CD14-positive monocyte (primary cell): Measurements from ENCODE around the gene UBR7. TPM values are rescaled to one million over a fixed set of nuclear protein-coding genes. Genes with fewer than 3 reads are reported as not detected.

Source experiments
- DNase-seq, 3 donors: peaks; one replicate each; pipeline ENCODE4 v3.0.0-alpha.2; 2011 to 2022
- H2AFZ ChIP-seq: 2 replicates; pipeline ENCODE4 v1.6.0; 2012; ENCODE audit warnings: mild to moderate bottlenecking, low read depth, low read length, inconsistent platforms; ENCODE audit not compliant: insufficient read depth, poor library complexity, severe bottlenecking
- H3K27ac ChIP-seq, 2 donors: 1 replicate in 1 of 2; 2 replicates in 1 of 2; pipeline ENCODE4 v1.5.1; 2012 to 2013; ENCODE audit warnings: low read length in 2 of 2, control low read depth in 1 of 2, inconsistent platforms in 1 of 2, low read depth in 1 of 2, mild to moderate bottlenecking in 1 of 2
- H3K27me3 ChIP-seq, 2 donors: one replicate each; pipeline versions ENCODE4 v1.6.0 to v1.6.1; 2011 to 2013; ENCODE audit warnings: low read length in 2 of 2; ENCODE audit not compliant: control insufficient read depth in 2 of 2, insufficient read depth in 2 of 2
- H3K36me3 ChIP-seq, 2 donors: replicated peaks in 1 of 2; 1 replicate in 1 of 2; 2 replicates in 1 of 2; pipeline versions ENCODE4 v1.5.1 to v1.6.1; 2012 to 2013; ENCODE audit warnings: low read length in 2 of 2, control low read depth in 1 of 2, inconsistent platforms in 1 of 2, mild to moderate bottlenecking in 1 of 2; ENCODE audit not compliant: insufficient read depth in 2 of 2, control insufficient read depth in 1 of 2
- H3K4me1 ChIP-seq, 2 donors: 1 replicate in 1 of 2; 2 replicates in 1 of 2; pipeline versions ENCODE4 v1.5.1 to v1.6.1; 2012 to 2013; ENCODE audit warnings: low read length in 2 of 2, control low read depth in 1 of 2, inconsistent platforms in 1 of 2, mild to moderate bottlenecking in 1 of 2, moderate library complexity in 1 of 2; ENCODE audit not compliant: insufficient read depth in 2 of 2, control insufficient read depth in 1 of 2
- H3K4me2 ChIP-seq: replicated peaks from 2 replicates; pipeline ENCODE3; 2012; ENCODE audit warnings: low read length, moderate library complexity, mild to moderate bottlenecking; ENCODE audit not compliant: poor library complexity, severe bottlenecking; ENCODE audit errors: extremely low read depth
- H3K4me3 ChIP-seq, 3 experiments: fragments of 200-600 bp in 1 of 3; sonication (generic) in 1 of 3; replicated peaks in 1 of 3; 1 replicate in 2 of 3; 2 replicates in 1 of 3; pipeline ENCODE4 v1.5.1; 2011 to 2013; ENCODE audit warnings: low read length in 3 of 3, mild to moderate bottlenecking in 3 of 3, control low read depth in 2 of 3, low read depth in 2 of 3, inconsistent platforms in 1 of 3, moderate library complexity in 1 of 3
- H3K79me2 ChIP-seq: 2 replicates; pipeline ENCODE4 v1.6.0; 2012; ENCODE audit warnings: mild to moderate bottlenecking, control low read depth, inconsistent platforms, low read length, moderate library complexity; ENCODE audit not compliant: insufficient read depth
- H3K9ac ChIP-seq: 2 replicates; pipeline ENCODE4 v1.6.0; 2017; ENCODE audit warnings: low read length, mild to moderate bottlenecking; ENCODE audit not compliant: insufficient read depth, poor library complexity, severe bottlenecking
- H3K9me3 ChIP-seq, 2 donors: replicated peaks in 1 of 2; 1 replicate in 1 of 2; 2 replicates in 1 of 2; pipeline versions ENCODE4 v1.5.1 to v1.6.1; 2012 to 2013; ENCODE audit warnings: low read length in 2 of 2, control low read depth in 1 of 2; ENCODE audit not compliant: control insufficient read depth in 1 of 2, insufficient read depth in 1 of 2
- H4K20me1 ChIP-seq: 2 replicates; pipeline ENCODE4 v1.6.0; 2012; ENCODE audit warnings: mild to moderate bottlenecking, low read length, control low read depth, moderate library complexity; ENCODE audit not compliant: insufficient read depth
- H3K27ac Mint-ChIP-seq, 7 donors: one replicate each; pipeline ENCODE4 v1.8.0; 2020; ENCODE audit warnings: mild to moderate bottlenecking in 7 of 7, mixed read lengths in 7 of 7, moderate library complexity in 6 of 7, inconsistent platforms in 2 of 7
- H3K27me3 Mint-ChIP-seq, 3 donors: one replicate each; pipeline ENCODE4 v1.8.0; 2021 to 2022; ENCODE audit warnings: low read depth in 3 of 3, mild to moderate bottlenecking in 3 of 3, mixed read lengths in 3 of 3, moderate library complexity in 3 of 3, inconsistent platforms in 1 of 3
- H3K36me3 Mint-ChIP-seq, 2 donors: one replicate each; pipeline ENCODE4 v1.8.0; 2020; ENCODE audit warnings: mixed read lengths in 2 of 2, inconsistent platforms in 1 of 2, mild to moderate bottlenecking in 1 of 2
- H3K4me1 Mint-ChIP-seq: one replicate; pipeline ENCODE4 v1.8.0; 2020; ENCODE audit warnings: mild to moderate bottlenecking, mixed read lengths
- H3K4me3 Mint-ChIP-seq, 2 donors: one replicate each; pipeline ENCODE4 v1.8.0; 2020; ENCODE audit warnings: mild to moderate bottlenecking in 2 of 2, mixed read lengths in 2 of 2, moderate library complexity in 1 of 2
- H3K9me3 Mint-ChIP-seq, 7 donors: one replicate each; pipeline ENCODE4 v1.8.0; 2020 to 2022; ENCODE audit warnings: mixed read lengths in 7 of 7, mild to moderate bottlenecking in 6 of 7, moderate library complexity in 6 of 7, inconsistent platforms in 2 of 7
- WGBS: methylation state at CpG from one replicate; pipeline ENCODE4 v1.1.5; 2013; ENCODE audit warnings: missing lambda C conversion rate; ENCODE audit not compliant: insufficient coverage; 5-methylcytosine and 5-hydroxymethylcytosine counted together
- intact Hi-C, 2 donors: fragments of 100-400 bp; cut with micrococcal nuclease; formaldehyde crosslinking; loops; one replicate each; pipeline versions ENCODE4 v1.15.0 to v1.15.1; 2023
- polyA plus RNA-seq, 3 donors: library from polyadenylated mRNA; depleted of rRNA in 1 of 3; unstranded in 2 of 3; stranded (reverse) in 1 of 3; fragments of 300-500 nt in 2 of 3; fragments of >200 nt in 1 of 3; fragmentation: Illumina TruSeq in 2 of 3; gene quantifications; 1 replicate in 2 of 3; 2 replicates in 1 of 3; pipeline ENCODE4 v1.2.3, GENCODE V29; 2012 to 2021
- TF ChIP-seq, protein P1 (sequence below): fragments of 200-600 bp; IDR thresholded peaks from one replicate; pipeline ENCODE4 v1.8.0; 2022; ENCODE audit warnings: antibody characterized with exemption, mild to moderate bottlenecking

The UBR7 gene
- polyA plus RNA-seq, 3 donors, result 8.2 to 16.7 (median 14.0) TPM

DNA sequence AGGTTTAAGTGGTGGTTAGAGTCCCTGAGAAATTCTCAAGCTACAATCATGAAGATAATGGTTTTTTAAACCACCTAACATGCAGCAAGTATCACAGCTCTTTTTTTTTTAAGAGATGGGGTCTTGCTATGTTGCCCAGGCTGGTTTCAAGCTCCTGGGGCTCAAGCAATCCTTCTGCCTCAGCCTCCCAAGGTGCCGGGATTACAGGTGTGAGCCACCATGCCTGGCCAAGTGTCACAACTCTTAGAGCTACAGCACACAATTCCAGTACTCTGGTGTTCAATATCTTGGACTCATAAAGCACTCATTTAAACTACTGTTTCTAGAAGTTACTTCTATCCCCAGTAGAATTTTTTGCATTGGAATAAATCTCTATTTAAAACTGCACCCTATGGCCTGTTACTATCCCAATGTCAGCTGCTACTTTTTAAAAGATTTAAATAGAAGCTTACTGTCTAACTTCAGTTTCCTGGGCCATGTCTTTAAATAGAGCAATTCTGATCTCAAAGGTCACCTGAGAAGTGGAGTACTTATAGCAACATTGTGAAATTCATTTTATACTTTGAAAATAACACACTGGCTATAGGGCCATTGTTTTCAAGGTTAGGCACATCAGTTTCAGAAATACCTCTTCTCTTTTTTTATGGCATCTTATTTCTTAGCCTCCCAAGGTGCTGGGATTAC is 11.6 kb upstream of the UBR7 start:
- Histone ChIP-seq H3K27me3 (no peaks in the 10 kb centered on the region), H3K4me2 (no peak overlapping the region), H3K9me3 (no peaks in the 10 kb centered on the region), H3K4me3 (no peak overlapping the region), H3K4me1 (no peaks in the 10 kb centered on the region), H4K20me1 (no peaks in the 10 kb centered on the region), H3K27ac (no peak overlapping the region), H3K79me2 (no peaks in the 10 kb centered on the region), H3K36me3 (peaks cover 9 to 25% of the 10 kb centered on the region in 2 donors), H2AFZ (no peak overlapping the region), H3K9ac (no peak overlapping the region)
- H3K27me3 Mint-ChIP-seq, result no peaks in the 10 kb centered on the region
- H3K36me3 Mint-ChIP-seq, result peaks cover 15 to 26% of the 10 kb centered on the region in 2 donors
- H3K9me3 Mint-ChIP-seq, result no peaks in the 10 kb centered on the region
- intact Hi-C loops, result no loop called here
- no peaks in the 10 kb centered on the region for H3K4me1 Mint-ChIP-seq
- 100% methylated on average over 1 of the region's 1 CpG for WGBS
- no peak overlapping the region for H3K4me3 Mint-ChIP-seq
- no peak for DNase-seq
- TF ChIP-seq, protein P1, sequence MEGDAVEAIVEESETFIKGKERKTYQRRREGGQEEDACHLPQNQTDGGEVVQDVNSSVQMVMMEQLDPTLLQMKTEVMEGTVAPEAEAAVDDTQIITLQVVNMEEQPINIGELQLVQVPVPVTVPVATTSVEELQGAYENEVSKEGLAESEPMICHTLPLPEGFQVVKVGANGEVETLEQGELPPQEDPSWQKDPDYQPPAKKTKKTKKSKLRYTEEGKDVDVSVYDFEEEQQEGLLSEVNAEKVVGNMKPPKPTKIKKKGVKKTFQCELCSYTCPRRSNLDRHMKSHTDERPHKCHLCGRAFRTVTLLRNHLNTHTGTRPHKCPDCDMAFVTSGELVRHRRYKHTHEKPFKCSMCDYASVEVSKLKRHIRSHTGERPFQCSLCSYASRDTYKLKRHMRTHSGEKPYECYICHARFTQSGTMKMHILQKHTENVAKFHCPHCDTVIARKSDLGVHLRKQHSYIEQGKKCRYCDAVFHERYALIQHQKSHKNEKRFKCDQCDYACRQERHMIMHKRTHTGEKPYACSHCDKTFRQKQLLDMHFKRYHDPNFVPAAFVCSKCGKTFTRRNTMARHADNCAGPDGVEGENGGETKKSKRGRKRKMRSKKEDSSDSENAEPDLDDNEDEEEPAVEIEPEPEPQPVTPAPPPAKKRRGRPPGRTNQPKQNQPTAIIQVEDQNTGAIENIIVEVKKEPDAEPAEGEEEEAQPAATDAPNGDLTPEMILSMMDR, result no peak
- H3K27ac Mint-ChIP-seq, result no peak overlapping the region

DNA sequence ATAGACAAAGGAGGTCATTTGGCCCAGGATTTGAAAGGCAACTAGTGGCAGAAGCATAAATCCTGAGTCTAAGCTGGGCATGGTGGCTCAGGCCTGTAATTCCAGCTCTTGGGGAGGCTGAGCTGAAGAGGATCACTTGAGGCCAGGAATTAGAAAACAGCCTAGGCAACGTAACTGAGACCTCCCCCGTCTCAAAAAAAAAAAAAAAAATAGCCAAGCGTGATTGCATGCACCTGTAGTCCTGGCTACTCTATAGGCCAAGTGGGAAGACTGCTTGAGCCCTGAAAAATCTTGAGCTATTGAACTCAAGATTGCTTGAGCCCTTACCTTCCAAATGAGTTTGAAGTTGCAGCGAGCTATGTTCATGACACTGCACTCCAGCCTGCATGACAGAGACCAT is 8.0 kb upstream of the UBR7 start:
- intact Hi-C loops, result no loop called here
- no peaks in the 10 kb centered on the region for H4K20me1 ChIP-seq
- no peak overlapping the region for H3K9ac ChIP-seq
- peaks cover 16% of the 10 kb centered on the region for H3K79me2 ChIP-seq
- no peaks in the 10 kb centered on the region for H3K4me1 ChIP-seq
- no peak overlapping the region for H3K4me3 ChIP-seq
- Mint-ChIP-seq H3K36me3 (peaks cover 15 to 29% of the 10 kb centered on the region in 2 donors), H3K9me3 (no peaks in the 10 kb centered on the region), H3K4me3 (no peak overlapping the region), H3K27ac (no peak overlapping the region), H3K4me1 (no peaks in the 10 kb centered on the region), H3K27me3 (no peaks in the 10 kb centered on the region)
- H3K27ac ChIP-seq, result no peak overlapping the region
- DNase-seq, result no peak
- 98% methylated on average over 4 of the region's 4 CpGs for WGBS
- no peak overlapping the region for H2AFZ ChIP-seq
- no peaks in the 10 kb centered on the region for H3K9me3 ChIP-seq
- TF ChIP-seq, protein P1, result no peak
- peaks cover 9 to 17% of the 10 kb centered on the region in 2 donors for H3K36me3 ChIP-seq
- H3K4me2 ChIP-seq, result no peak overlapping the region
- no peaks in the 10 kb centered on the region for H3K27me3 ChIP-seq
